Psoas muscle (tissue), 8 donors: Measurements from ENCODE around the gene PDE4D. TPM values are rescaled to one million over a fixed set of nuclear protein-coding genes. Genes with fewer than 3 reads are reported as not detected.

Source experiments
- ATAC-seq, 4 donors: fragments of 200-7000 bp; cut with Tn5 transposase; one replicate each; pipeline ENCODE4 v1.9.1; 2020; ENCODE audit warnings: moderate library complexity in 3 of 4, mild to moderate bottlenecking in 2 of 4
- DNase-seq, 2 donors: peaks; one replicate each; pipeline ENCODE4 v3.0.0-alpha.2; 2020
- H3K27ac ChIP-seq: fragments of 200-600 bp; one replicate; pipeline ENCODE4 v1.8.0; 2022
- H3K27me3 ChIP-seq, 3 donors: fragments of 200-600 bp in 1 of 3; one replicate each; pipeline versions ENCODE4 v1.6.1 to v1.8.0; 2013 to 2022; ENCODE audit warnings: low read length in 2 of 3, mild to moderate bottlenecking in 2 of 3, moderate library complexity in 1 of 3; ENCODE audit not compliant: insufficient read depth in 3 of 3
- H3K36me3 ChIP-seq, 2 donors: fragments of 200-600 bp in 1 of 2; one replicate each; pipeline versions ENCODE4 v1.6.1 to v1.8.0; 2013 to 2022; ENCODE audit warnings: low read depth in 1 of 2, mild to moderate bottlenecking in 1 of 2, moderate library complexity in 1 of 2; ENCODE audit not compliant: insufficient read depth in 1 of 2
- H3K4me1 ChIP-seq: fragments of 200-600 bp; one replicate; pipeline ENCODE4 v1.8.0; 2022
- H3K4me3 ChIP-seq: fragments of 200-600 bp; one replicate; pipeline ENCODE4 v1.8.0; 2022; ENCODE audit warnings: mild to moderate bottlenecking
- H3K9me3 ChIP-seq: fragments of 200-600 bp; one replicate; pipeline ENCODE4 v1.8.0; 2022
- CTCF ChIP-seq: fragments of 200-600 bp; IDR thresholded peaks from one replicate; pipeline ENCODE4 v1.8.0; 2022; ENCODE audit warnings: antibody characterized with exemption
- WGBS, 3 donors: extraction: QIAGEN DNeasy Blood & Tissue Kit; methylation state at CpG; one replicate each; pipeline versions ENCODE4 v1.1.6 to v1.1.7; 2013; 5-methylcytosine and 5-hydroxymethylcytosine counted together
- intact Hi-C, 2 donors: fragments of 100-400 bp; cut with DNase I; formaldehyde crosslinking; loops; one replicate each; pipeline versions ENCODE4 v1.11.0 to v1.14.2; 2022
- polyA plus RNA-seq, 3 donors: library from polyadenylated mRNA; stranded (reverse); fragments of 200-250 nt; gene quantifications; one replicate each; pipeline ENCODE4 v1.2.3, GENCODE V29; 2013
- total RNA-seq, 4 donors: library from RNA; stranded (reverse); fragmentation: NEBNext Ultra II Directional in 2 of 4; extraction: Animal tissue kit (Norgen Biotek cat#: 25700) in 2 of 4; gene quantifications; one replicate each; pipeline versions ENCODE4 v1.2.1 to v1.2.4, GENCODE V29; 2021 to 2023
- donor health status: healthy with polysubstance abuse.
- donor health status: DM: no; HTN: no; CAD: no; lungs with moderate emphysema.
- donor health status: Bipolar disorder and iron deficiency.
- donor health status: healthy.
- donor health status: DM: yes; HTN: yes; CAD: no.
- donor health status: DM: no; HTN: no; CAD: no.
- donor health status: DM: no; HTN: no; CAD: no.
- donor health status: DM: yes; HTN: yes; CAD: no.

The PDE4D gene
- total and polyA plus RNA-seq, 7 donors = 42.6 to 283 (median 88.7) TPM

- no peaks in the 10 kb centered on the region for H3K9me3 ChIP-seq
- ATAC-seq (no peak), DNase-seq (no peak)
- intact Hi-C loops = no loop called here
- no peak overlapping the region for H3K4me3 ChIP-seq
- H3K4me1 ChIP-seq = no peaks in the 10 kb centered on the region
- no peak for TF ChIP-seq CTCF
- no peak overlapping the region for H3K27ac ChIP-seq
- no peaks in the 10 kb centered on the region for H3K27me3 ChIP-seq
- no peaks in the 10 kb centered on the region for H3K36me3 ChIP-seq
- 98 to 100% (median 100%) methylated on average over 1 of the region's 1 CpG for WGBS, 3 donors
Observed at GRCh38 chr5:59731809-59732208, 161.7 kb downstream of the PDE4D start.

GRCh38 chr5:59729820-59730219, 163.7 kb downstream of the PDE4D start:
- ATAC-seq (no peak), DNase-seq (no peak)
- no peak for TF ChIP-seq CTCF
- no peaks in the 10 kb centered on the region for H3K4me1 ChIP-seq
- intact Hi-C loops = loop anchor here in 1 of 2 donors (5.0 kb wide), 1 partner anchor 67 kb away; no protein-coding TSS in a partner anchor
- no peaks in the 10 kb centered on the region for H3K36me3 ChIP-seq
- no peak overlapping the region for H3K4me3 ChIP-seq
- H3K27ac ChIP-seq = no peak overlapping the region
- H3K27me3 ChIP-seq = no peaks in the 10 kb centered on the region
- WGBS, 3 donors = 91 to 94% (median 93%) methylated on average over 2 of the region's 2 CpGs
- H3K9me3 ChIP-seq = no peaks in the 10 kb centered on the region

- DNase-seq (no peak), ATAC-seq (no peak)
- no peak for TF ChIP-seq CTCF
- Histone ChIP-seq H3K36me3 (no peaks in the 10 kb centered on the region), H3K27me3 (no peaks in the 10 kb centered on the region), H3K9me3 (no peaks in the 10 kb centered on the region), H3K4me1 (no peaks in the 10 kb centered on the region), H3K27ac (no peak overlapping the region), H3K4me3 (no peak overlapping the region)
- intact Hi-C loops = loop anchor here in 1 of 2 donors (5.0 kb wide), 1 partner anchor 68 kb away; no protein-coding TSS in a partner anchor
- 98% methylated on average over 3 of the region's 3 CpGs for WGBS, 3 donors
Observed at GRCh38 chr5:59729357-59729756, 164.2 kb downstream of the PDE4D start.

GRCh38 chr5:59728356-59728755, 165.2 kb downstream of the PDE4D start:
- H3K9me3 ChIP-seq = no peaks in the 10 kb centered on the region
- WGBS, 3 donors = 43 to 49% (median 48%) methylated on average over 1 of the region's 1 CpG
- no peak for TF ChIP-seq CTCF
- no peaks in the 10 kb centered on the region for H3K27me3 ChIP-seq
- no peaks in the 10 kb centered on the region for H3K4me1 ChIP-seq
- H3K27ac ChIP-seq = no peak overlapping the region
- no peak overlapping the region for H3K4me3 ChIP-seq
- no peak for DNase-seq
- intact Hi-C loops = loop anchor here in 1 of 2 donors (5.0 kb wide), 1 partner anchor 69 kb away; no protein-coding TSS in a partner anchor
- ATAC-seq = no peak
- H3K36me3 ChIP-seq = no peaks in the 10 kb centered on the region

- no peaks in the 10 kb centered on the region for H3K9me3 ChIP-seq
- H3K27me3 ChIP-seq = no peaks in the 10 kb centered on the region
- no peak overlapping the region for H3K27ac ChIP-seq
- no peaks in the 10 kb centered on the region for H3K36me3 ChIP-seq
- DNase-seq (no peak), ATAC-seq (no peak)
- intact Hi-C loops = loop anchor here in 1 of 2 donors (5.0 kb wide), 1 partner anchor 70 kb away; no protein-coding TSS in a partner anchor
- TF ChIP-seq CTCF = no peak
- H3K4me3 ChIP-seq = no peak overlapping the region
- H3K4me1 ChIP-seq = no peaks in the 10 kb centered on the region
- WGBS, 3 donors = 91 to 94% (median 93%) methylated on average over 2 of the region's 2 CpGs
Observed at GRCh38 chr5:59727186-59727585, 166.3 kb downstream of the PDE4D start.
